ENCODE measurements around the gene ZBTB7C. TPM values are rescaled to one million over a fixed set of nuclear protein-coding genes. Genes with fewer than 3 reads are reported as not detected.

ZBTB7C gene
- total RNA-seq, 1 experiment from 2014 or later, result 0.33 TPM

DNA sequence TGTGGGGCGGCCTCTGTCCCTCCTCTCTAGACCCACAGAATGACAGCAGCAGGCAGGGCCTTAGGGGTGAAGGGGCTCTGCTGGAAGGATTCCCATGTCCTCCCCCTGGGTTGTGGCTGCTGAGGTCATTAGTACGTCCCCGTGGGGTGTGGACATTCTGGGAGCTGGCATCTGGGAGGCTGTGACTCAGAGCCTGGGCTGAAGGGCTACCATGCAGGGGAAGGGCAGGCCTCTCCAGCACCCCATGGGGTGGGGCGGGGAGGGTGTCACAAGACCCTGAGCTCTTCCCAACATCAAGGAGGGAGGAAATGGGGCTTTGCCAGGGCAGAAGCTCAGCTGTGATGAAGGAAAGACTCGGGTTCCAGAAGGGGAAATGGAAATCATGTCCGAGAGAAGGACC, 373.0 kb downstream of the ZBTB7C start:
- Histone ChIP-seq H2BK20ac (ENCODE audit: low read depth, low read length, poor library complexity, severe bottlenecking) (no peak overlapping the region), H3T11ph (ENCODE audit: low read length) (no peak overlapping the region), H4K91ac (ENCODE audit: insufficient read length, low read depth, low read length) (no peak overlapping the region), H3K4me2 (ENCODE audit: insufficient read depth, insufficient read length, low read length) (no peak overlapping the region), H3K4me1 (ENCODE audit: insufficient read depth, low read length) (no peaks in the 10 kb centered on the region), H3K18ac (ENCODE audit: insufficient read length, low read depth, low read length) (no peak overlapping the region), H3K4ac (ENCODE audit: low read depth, low read length) (no peak overlapping the region), H4K8ac (replicated peaks; ENCODE audit: insufficient read length, low read depth, low read length) (no peak overlapping the region), H2BK15ac (ENCODE audit: low read depth, low read length) (no peak overlapping the region), H2BK12ac (ENCODE audit: insufficient read length, low read depth, low read length) (no peak overlapping the region), H2AFZ (ENCODE audit: low read length) (no peak overlapping the region), H4K5ac (ENCODE audit: insufficient read length, low read depth, low read length) (no peak overlapping the region), H4K20me1 (ENCODE audit: control insufficient read depth, insufficient read depth, insufficient read length) (no peaks in the 10 kb centered on the region), H3K27me3 (ENCODE audit: insufficient read depth, low read length) (no peaks in the 10 kb centered on the region), H2BK5ac (ENCODE audit: insufficient read length, low read length) (no peak overlapping the region), H3K9ac (ENCODE audit: extremely low read depth, insufficient read length, low read length) (no peak overlapping the region), H3K79me1 (ENCODE audit: insufficient read depth, low read depth, low read length, poor library complexity, severe bottlenecking) (no peaks in the 10 kb centered on the region), H3K56ac (ENCODE audit: insufficient read length, low read depth, low read length) (no peak overlapping the region), H2BK120ac (ENCODE audit: low read depth, low read length, poor library complexity, severe bottlenecking) (no peak overlapping the region), H3K79me2 (ENCODE audit: insufficient read depth, low read length) (no peaks in the 10 kb centered on the region), H2AK5ac (ENCODE audit: insufficient read length, low read length) (no peak overlapping the region), H3K23ac (ENCODE audit: insufficient read length, low read depth, low read length) (no peak overlapping the region), H3K23me2 (ENCODE audit: insufficient read length, low read depth, low read length, poor library complexity, severe bottlenecking) (no peaks in the 10 kb centered on the region), H3K9me3 (ENCODE audit: control insufficient read depth, low read depth, low read length) (no peaks in the 10 kb centered on the region), H3K14ac (ENCODE audit: insufficient read depth, low read length) (no peak overlapping the region), H3K27ac (ENCODE audit: insufficient read length, low read depth, low read length) (no peak overlapping the region)
- H3K27ac Mint-ChIP-seq, result peak overlapping the region in 1 of 3 experiments; percentile 93; a peak in 1 of 7 replicates
- H3K36me3 Mint-ChIP-seq (ENCODE audit: insufficient read depth in 1 of 3, low read depth in 3 of 3), result no peaks in the 10 kb centered on the region
- peaks cover 11 to 13% of the 10 kb centered on the region in 2 experiments for H3K4me1 Mint-ChIP-seq
- H3K27me3 Mint-ChIP-seq (ENCODE audit: low read depth), result no peaks in the 10 kb centered on the region; the same call in 1 of the 2 replicates
- TF ChIP-seq, protein P1, sequence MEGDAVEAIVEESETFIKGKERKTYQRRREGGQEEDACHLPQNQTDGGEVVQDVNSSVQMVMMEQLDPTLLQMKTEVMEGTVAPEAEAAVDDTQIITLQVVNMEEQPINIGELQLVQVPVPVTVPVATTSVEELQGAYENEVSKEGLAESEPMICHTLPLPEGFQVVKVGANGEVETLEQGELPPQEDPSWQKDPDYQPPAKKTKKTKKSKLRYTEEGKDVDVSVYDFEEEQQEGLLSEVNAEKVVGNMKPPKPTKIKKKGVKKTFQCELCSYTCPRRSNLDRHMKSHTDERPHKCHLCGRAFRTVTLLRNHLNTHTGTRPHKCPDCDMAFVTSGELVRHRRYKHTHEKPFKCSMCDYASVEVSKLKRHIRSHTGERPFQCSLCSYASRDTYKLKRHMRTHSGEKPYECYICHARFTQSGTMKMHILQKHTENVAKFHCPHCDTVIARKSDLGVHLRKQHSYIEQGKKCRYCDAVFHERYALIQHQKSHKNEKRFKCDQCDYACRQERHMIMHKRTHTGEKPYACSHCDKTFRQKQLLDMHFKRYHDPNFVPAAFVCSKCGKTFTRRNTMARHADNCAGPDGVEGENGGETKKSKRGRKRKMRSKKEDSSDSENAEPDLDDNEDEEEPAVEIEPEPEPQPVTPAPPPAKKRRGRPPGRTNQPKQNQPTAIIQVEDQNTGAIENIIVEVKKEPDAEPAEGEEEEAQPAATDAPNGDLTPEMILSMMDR (conservative IDR thresholded peaks at IDR 0.05), result no peak
- H3K9me3 Mint-ChIP-seq, result no peaks in the 10 kb centered on the region
- no peak for DNase-seq
- H3K4me3 Mint-ChIP-seq, result no peak overlapping the region
- no CpG with 5 or more reads among the region's 6 CpGs for WGBS (ENCODE audit: extremely low coverage, insufficient read length, low lambda C conversion rate)

Measured in H9 (cell line).